WERI-Rb-1 (cell line): ENCODE measurements around the gene PRKCZ.

Experiments
- DNase-seq: peaks from one replicate; pipeline ENCODE4 v3.0.0-alpha.2; 2020
- H3K27ac ChIP-seq: fragments of 250-450 bp; sonication (Bioruptor Pico); 2 replicates; pipeline ENCODE4 v1.5.1; 2020; ENCODE audit warnings: mild to moderate bottlenecking, moderate library complexity
- H3K27me3 ChIP-seq: fragments of 250-450 bp; sonication (Bioruptor Pico); 2 replicates; pipeline ENCODE4 v1.5.1; 2021; ENCODE audit warnings: mild to moderate bottlenecking, low read depth, moderate library complexity; ENCODE audit not compliant: insufficient read depth, severe bottlenecking
- H3K36me3 ChIP-seq: fragments of 250-450 bp; sonication (Bioruptor Pico); 2 replicates; pipeline ENCODE4 v1.5.1; 2020; ENCODE audit warnings: mild to moderate bottlenecking, moderate library complexity
- H3K4me3 ChIP-seq: 2 replicates; pipeline ENCODE4 v1.5.1; 2011; ENCODE audit warnings: low read depth, mild to moderate bottlenecking, control low read depth, low read length
- H3K9me3 ChIP-seq: fragments of 250-450 bp; sonication (Bioruptor Pico); 2 replicates; pipeline ENCODE4 v1.5.1; 2021; ENCODE audit warnings: mild to moderate bottlenecking, moderate library complexity; ENCODE audit not compliant: severe bottlenecking
- TF ChIP-seq, protein P1 (sequence below): IDR thresholded peaks from 2 replicates; pipeline ENCODE4 v1.5.1; 2011; ENCODE audit warnings: low read depth, mild to moderate bottlenecking, control low read depth, inconsistent platforms, low read length

Gene PRKCZ

DNA sequence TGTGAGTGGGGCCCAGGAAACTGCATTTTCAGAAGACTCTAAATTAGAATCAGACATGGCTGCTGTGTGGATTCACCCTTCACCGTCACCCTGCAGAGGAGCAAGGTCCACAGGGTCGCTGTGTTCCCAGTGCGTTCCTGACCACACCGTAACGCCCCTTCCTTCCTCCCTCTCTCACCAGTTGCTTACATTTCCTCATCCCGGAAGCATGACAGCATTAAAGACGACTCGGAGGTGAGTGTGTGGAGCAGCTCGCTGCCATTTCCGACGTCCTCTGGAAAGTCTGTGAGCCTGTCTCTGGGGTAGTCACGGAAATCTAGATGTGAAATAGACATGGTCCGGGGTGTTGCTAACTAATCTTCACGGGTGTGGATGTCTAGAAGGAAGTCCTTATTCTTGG lies 98.5 kb downstream of the PRKCZ start:
- peaks cover 13% of the 10 kb centered on the region for H3K36me3 ChIP-seq
- H3K27ac ChIP-seq: no peak overlapping the region
- TF ChIP-seq, protein P1, sequence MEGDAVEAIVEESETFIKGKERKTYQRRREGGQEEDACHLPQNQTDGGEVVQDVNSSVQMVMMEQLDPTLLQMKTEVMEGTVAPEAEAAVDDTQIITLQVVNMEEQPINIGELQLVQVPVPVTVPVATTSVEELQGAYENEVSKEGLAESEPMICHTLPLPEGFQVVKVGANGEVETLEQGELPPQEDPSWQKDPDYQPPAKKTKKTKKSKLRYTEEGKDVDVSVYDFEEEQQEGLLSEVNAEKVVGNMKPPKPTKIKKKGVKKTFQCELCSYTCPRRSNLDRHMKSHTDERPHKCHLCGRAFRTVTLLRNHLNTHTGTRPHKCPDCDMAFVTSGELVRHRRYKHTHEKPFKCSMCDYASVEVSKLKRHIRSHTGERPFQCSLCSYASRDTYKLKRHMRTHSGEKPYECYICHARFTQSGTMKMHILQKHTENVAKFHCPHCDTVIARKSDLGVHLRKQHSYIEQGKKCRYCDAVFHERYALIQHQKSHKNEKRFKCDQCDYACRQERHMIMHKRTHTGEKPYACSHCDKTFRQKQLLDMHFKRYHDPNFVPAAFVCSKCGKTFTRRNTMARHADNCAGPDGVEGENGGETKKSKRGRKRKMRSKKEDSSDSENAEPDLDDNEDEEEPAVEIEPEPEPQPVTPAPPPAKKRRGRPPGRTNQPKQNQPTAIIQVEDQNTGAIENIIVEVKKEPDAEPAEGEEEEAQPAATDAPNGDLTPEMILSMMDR: no peak
- no peaks in the 10 kb centered on the region for H3K27me3 ChIP-seq
- H3K4me3 ChIP-seq: no peak overlapping the region
- no peak for DNase-seq
- H3K9me3 ChIP-seq: no peaks in the 10 kb centered on the region

DNA sequence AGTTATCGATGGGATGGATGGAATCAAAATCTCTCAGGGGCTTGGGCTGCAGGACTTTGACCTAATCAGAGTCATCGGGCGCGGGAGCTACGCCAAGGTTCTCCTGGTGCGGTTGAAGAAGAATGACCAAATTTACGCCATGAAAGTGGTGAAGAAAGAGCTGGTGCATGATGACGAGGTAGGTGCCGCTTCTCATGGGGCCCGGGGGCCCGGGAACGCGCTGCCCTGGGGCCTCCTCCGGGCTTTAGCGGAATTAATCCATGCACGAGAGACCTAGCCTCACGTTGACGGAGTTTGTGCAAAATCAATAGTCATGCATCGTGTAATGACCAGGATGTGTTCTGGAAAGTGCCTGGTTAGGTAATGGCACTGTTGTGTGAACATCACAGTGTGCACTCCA lies 100.6 kb downstream of the PRKCZ start:
- Histone ChIP-seq H3K27ac (no peak overlapping the region), H3K36me3 (peaks cover 17% of the 10 kb centered on the region), H3K27me3 (no peaks in the 10 kb centered on the region), H3K9me3 (no peaks in the 10 kb centered on the region), H3K4me3 (no peak overlapping the region)
- DNase-seq: no peak
- TF ChIP-seq, protein P1: no peak

DNA sequence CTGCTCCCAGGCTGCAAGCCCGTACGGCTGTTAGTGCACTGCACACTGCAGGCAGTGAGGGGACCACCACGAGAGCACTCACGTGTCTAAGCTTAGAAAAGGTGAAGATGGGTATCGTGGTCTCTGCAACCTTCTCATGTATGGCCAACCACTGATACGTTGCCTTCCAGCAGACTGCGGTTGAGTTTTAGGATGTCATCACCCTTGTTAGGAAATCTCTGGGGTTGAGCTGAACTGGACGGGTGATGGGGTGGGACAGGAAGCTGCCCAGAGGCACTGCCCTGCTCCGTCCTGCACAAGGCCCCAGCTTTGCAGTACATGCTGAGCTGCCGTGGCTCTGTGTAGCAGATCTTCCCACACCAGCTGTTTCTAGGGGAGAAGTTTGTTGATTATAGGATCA lies 101.0 kb downstream of the PRKCZ start:
- TF ChIP-seq, protein P1: no peak

DNA sequence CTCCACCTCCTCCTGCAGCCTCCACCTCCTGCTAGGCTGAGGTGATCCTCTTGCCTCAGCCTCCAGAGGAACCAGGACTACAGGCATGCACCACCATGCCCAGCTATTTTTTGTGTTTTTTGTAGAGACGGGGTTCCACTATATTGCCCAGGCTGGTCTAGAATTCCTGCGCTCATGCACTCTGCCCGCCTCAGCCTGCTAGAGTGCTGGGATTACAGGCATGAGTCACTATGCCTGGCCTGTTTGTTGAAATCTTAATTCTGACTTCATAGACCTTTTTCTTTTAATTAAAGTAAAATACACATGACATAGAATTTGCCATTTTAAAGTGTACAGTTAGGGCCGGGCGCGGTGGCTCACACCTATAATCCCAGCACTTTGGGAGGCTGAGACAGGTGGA lies 101.7 kb downstream of the PRKCZ start:
- no peak for DNase-seq
- no peak overlapping the region for H3K4me3 ChIP-seq
- no peaks in the 10 kb centered on the region for H3K9me3 ChIP-seq
- H3K27me3 ChIP-seq: no peaks in the 10 kb centered on the region
- H3K36me3 ChIP-seq: peaks cover 13% of the 10 kb centered on the region; the same call in 1 of the 2 replicates
- no peak overlapping the region for H3K27ac ChIP-seq
- TF ChIP-seq, protein P1: no peak

More for the DNA sequence above, 101.0 kb downstream of the PRKCZ start:
- peaks cover 17% of the 10 kb centered on the region for H3K36me3 ChIP-seq
- no peaks in the 10 kb centered on the region for H3K27me3 ChIP-seq
- no peaks in the 10 kb centered on the region for H3K9me3 ChIP-seq
- H3K4me3 ChIP-seq: no peak overlapping the region
- DNase-seq: no peak
- no peak overlapping the region for H3K27ac ChIP-seq

DNA sequence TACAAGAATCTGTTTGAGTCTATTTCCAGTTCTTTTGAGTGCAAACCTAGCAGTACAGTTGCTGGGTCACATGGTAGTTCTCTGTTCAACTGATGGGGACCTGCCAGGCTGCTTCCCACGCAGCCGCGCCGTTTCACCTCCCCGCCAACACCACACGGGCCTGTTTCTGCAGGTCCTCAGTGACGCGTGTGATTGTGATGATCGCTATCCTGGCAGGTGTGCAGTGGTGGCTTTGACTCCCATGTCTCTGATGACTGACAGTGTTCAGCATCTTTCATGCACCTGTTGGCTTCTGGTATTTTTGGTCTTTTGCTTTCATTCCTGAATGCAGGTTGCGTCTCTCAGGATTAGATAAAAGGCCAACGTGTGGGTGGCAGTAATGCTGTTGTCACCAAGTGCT lies 102.7 kb downstream of the PRKCZ start:
- H3K36me3 ChIP-seq: peaks cover 13% of the 10 kb centered on the region; the same call in 1 of the 2 replicates
- TF ChIP-seq, protein P1: no peak
- no peak overlapping the region for H3K4me3 ChIP-seq
- H3K27ac ChIP-seq: no peak overlapping the region
- no peak for DNase-seq
- H3K9me3 ChIP-seq: no peaks in the 10 kb centered on the region
- H3K27me3 ChIP-seq: no peaks in the 10 kb centered on the region

DNA sequence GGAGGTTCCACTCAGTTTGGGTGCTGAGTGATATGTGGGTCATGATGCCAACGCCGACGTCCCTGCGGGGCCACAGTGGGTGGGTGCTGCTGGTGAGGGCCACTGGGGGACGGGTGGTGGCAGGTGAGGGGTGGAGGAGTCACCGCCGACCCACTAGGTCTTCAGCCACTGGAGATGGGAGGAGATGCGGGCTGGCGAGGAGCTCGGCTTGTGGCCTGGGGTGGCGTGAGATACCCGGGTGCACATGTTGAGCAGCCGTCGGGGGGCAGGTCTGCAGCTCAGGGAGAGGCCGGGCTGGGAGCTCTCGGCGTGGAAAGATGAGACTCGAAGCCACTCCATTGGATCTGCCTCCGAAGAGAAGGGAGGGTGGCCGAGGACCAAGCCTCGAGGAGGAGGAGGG lies 103.8 kb downstream of the PRKCZ start:
- Histone ChIP-seq H3K27me3 (no peaks in the 10 kb centered on the region), H3K4me3 (no peak overlapping the region), H3K27ac (no peak overlapping the region), H3K9me3 (no peaks in the 10 kb centered on the region), H3K36me3 (peaks cover 13% of the 10 kb centered on the region; the same call in 1 of the 2 replicates)
- DNase-seq: no peak
- TF ChIP-seq, protein P1: no peak
